A549 (cell line): ENCODE results near the gene RCCD1. TPM values are rescaled to one million over a fixed set of nuclear protein-coding genes. Genes with fewer than 3 reads are reported as not detected.

Experiments
- ATAC-seq, 2 experiments: fragments of 200-7000 bp in 1 of 2; fragments of >200 bp in 1 of 2; cut with Nextera tagmentation in 1 of 2; cut with Tn5 transposase in 1 of 2; 3 replicates each; pipeline versions ENCODE4 v1.8.0 to v1.9.1; 2018 to 2020; ENCODE audit warnings: mild to moderate bottlenecking in 1 of 2, moderate library complexity in 1 of 2
- CTCF ChIA-PET: fragments of 300-600 bp; sonication (Branson Sonifier 250); formaldehyde crosslinking; extraction: SDS; loops from one replicate; lab custom pipeline; 2021; ENCODE audit warnings: antibody characterized with exemption, inconsistent platforms; lab: Yijun Ruan, JAX
- POLR2A ChIA-PET: fragments of 350-600 bp; formaldehyde crosslinking; extraction: SDS; loops from one replicate; lab custom pipeline; 2021; ENCODE audit warnings: antibody characterized with exemption, inconsistent platforms; lab: Yijun Ruan, JAX
- DNase-seq, 2 experiments: peaks; one replicate each; pipeline versions ENCODE4 v3.0.0 to v3.0.0-alpha.2; 2011 to 2016; ENCODE audit warnings: low read depth in 1 of 2, low spot score in 1 of 2
- FAIRE-seq: peaks from 2 replicates; lab custom pipeline; 2011; peaks lifted over from hg19 to GRCh38; lab: Jason Lieb, UNC
- H3K27ac ChIP-seq, 2 experiments: fragments of >200 bp; sonication (Bioruptor Twin); formaldehyde crosslinking; 3 replicates each; pipeline ENCODE4 v1.5.1; 2016 to 2017
- H3K4me1 ChIP-seq: fragments of >200 bp; sonication (Bioruptor Twin); formaldehyde crosslinking; 3 replicates; pipeline ENCODE4 v1.6.1; 2016
- H3K4me2 ChIP-seq: fragments of >200 bp; sonication (Bioruptor Twin); formaldehyde crosslinking; 3 replicates; pipeline ENCODE4 v1.6.1; 2016
- H3K4me3 ChIP-seq: fragments of >200 bp; sonication (Bioruptor Twin); formaldehyde crosslinking; 3 replicates; pipeline ENCODE4 v1.5.1; 2016
- H3K9me3 ChIP-seq: fragments of >200 bp; sonication (Bioruptor Twin); formaldehyde crosslinking; 3 replicates; pipeline ENCODE4 v1.6.1; 2016
- BHLHE40 ChIP-seq: IDR thresholded peaks from 2 replicates; pipeline ENCODE4 v1.6.1; 2012; ENCODE audit warnings: low read depth, low read length, inconsistent platforms
- CBX2 ChIP-seq: fragments of 200-600 bp; sonication (generic); IDR thresholded peaks from 2 replicates; pipeline ENCODE4 v1.6.1; 2016; ENCODE audit warnings: low read depth, mild to moderate bottlenecking, borderline replicate concordance
- CEBPB ChIP-seq, 2 experiments: fragments of >200 bp in 1 of 2; sonication (Bioruptor Twin) in 1 of 2; formaldehyde crosslinking in 1 of 2; IDR thresholded peaks; 2 replicates each; pipeline ENCODE4 v1.6.1; 2012 to 2016
- CHD4 ChIP-seq: fragments of 200-600 bp; sonication (generic); IDR thresholded peaks from 2 replicates; pipeline ENCODE4 v1.6.1; 2016; ENCODE audit warnings: antibody characterized with exemption, mild to moderate bottlenecking, borderline replicate concordance
- E2F6 ChIP-seq: IDR thresholded peaks from 2 replicates; pipeline ENCODE4 v1.6.1; 2012; ENCODE audit warnings: low read depth, borderline replicate concordance
- EP300 ChIP-seq, 2 experiments: fragments of >200 bp; sonication (Bioruptor Twin); formaldehyde crosslinking; IDR thresholded peaks; 2 replicates in 1 of 2; 3 replicates in 1 of 2; pipeline ENCODE4 v1.6.1; 2016 to 2017
- ESRRA ChIP-seq: fragments of 150-350 bp; IDR thresholded peaks from 2 replicates; pipeline ENCODE4 v1.6.1; 2014; ENCODE audit warnings: mild to moderate bottlenecking, low read length, borderline replicate concordance
- FOSL2 ChIP-seq, 2 experiments: fragments of 450-650 bp in 1 of 2; fragments of >200 bp in 1 of 2; sonication (Bioruptor Twin) in 1 of 2; formaldehyde crosslinking; IDR thresholded peaks; 2 replicates each; pipeline versions ENCODE4 v1.5.0 to v1.6.1; 2016 to 2020; ENCODE audit warnings: mild to moderate bottlenecking in 1 of 2, moderate library complexity in 1 of 2
- FOXS1 ChIP-seq: fragments of 250-450 bp; sonication (Bioruptor Pico); IDR thresholded peaks from 2 replicates; pipeline ENCODE4 v1.5.0; 2020; ENCODE audit warnings: mild to moderate bottlenecking, moderate library complexity
- HOXB13 ChIP-seq: fragments of 250-450 bp; sonication (Bioruptor Pico); IDR thresholded peaks from 2 replicates; pipeline ENCODE4 v1.5.0; 2020; ENCODE audit warnings: low read depth, mild to moderate bottlenecking, moderate library complexity
- JUNB ChIP-seq: fragments of >200 bp; sonication (Bioruptor Twin); formaldehyde crosslinking; IDR thresholded peaks from 2 replicates; pipeline ENCODE4 v1.6.1; 2016
- MAZ ChIP-seq: fragments of 150-350 bp; IDR thresholded peaks from 2 replicates; pipeline ENCODE4 v1.6.1; 2014; ENCODE audit warnings: antibody characterized with exemption, low read depth, low read length, borderline replicate concordance
- NFE2L2 ChIP-seq: fragments of 150-350 bp; conservative IDR thresholded peaks from 2 replicates; pipeline ENCODE4 v1.6.1; 2014; ENCODE audit warnings: low read length
- NPAS2 ChIP-seq: fragments of 250-450 bp; sonication (Bioruptor Pico); IDR thresholded peaks from 2 replicates; pipeline ENCODE4 v1.8.0; 2022; ENCODE audit warnings: mild to moderate bottlenecking, moderate library complexity, borderline replicate concordance
- PHF8 ChIP-seq: fragments of 200-600 bp; sonication (generic); IDR thresholded peaks from 2 replicates; pipeline ENCODE4 v1.6.1; 2016; ENCODE audit warnings: low read depth, mild to moderate bottlenecking, antibody characterized with exemption, moderate library complexity, borderline replicate concordance
- POLR2AphosphoS2 ChIP-seq: conservative IDR thresholded peaks from 2 replicates; pipeline ENCODE4 v1.6.1; 2012; ENCODE audit warnings: low read length, improper control_type of control experiment, inconsistent platforms
- RARB ChIP-seq: fragments of 250-450 bp; sonication (Bioruptor Pico); IDR thresholded peaks from 2 replicates; pipeline ENCODE4 v1.8.0; 2021; ENCODE audit warnings: mild to moderate bottlenecking, moderate library complexity
- SREBF2 ChIP-seq: fragments of 450-650 bp; IDR thresholded peaks from 2 replicates; pipeline ENCODE4 v1.6.1; 2014; ENCODE audit warnings: mild to moderate bottlenecking, moderate library complexity
- TFCP2L1 ChIP-seq: fragments of 250-450 bp; sonication (Bioruptor Pico); IDR thresholded peaks from 2 replicates; pipeline ENCODE4 v1.5.0; 2021; ENCODE audit warnings: mild to moderate bottlenecking
- ZC3H11A ChIP-seq: fragments of 450-650 bp; IDR thresholded peaks from 2 replicates; pipeline ENCODE4 v1.6.1; 2014; ENCODE audit warnings: antibody characterized with exemption, mild to moderate bottlenecking
- ZFP36 ChIP-seq: fragments of 450-650 bp; IDR thresholded peaks from 2 replicates; pipeline ENCODE4 v1.6.1; 2014; ENCODE audit warnings: borderline replicate concordance; ENCODE audit not compliant: partially characterized antibody
- ZSCAN20 ChIP-seq: fragments of 250-450 bp; sonication (Bioruptor Pico); IDR thresholded peaks from 2 replicates; pipeline ENCODE4 v1.8.0; 2022; ENCODE audit warnings: mild to moderate bottlenecking, moderate library complexity
- WGBS: methylation state at CpG from one replicate; pipeline ENCODE4 v1.1.6; 2017; ENCODE audit errors: missing lambda C conversion rate; 5-methylcytosine and 5-hydroxymethylcytosine counted together
- polyA plus RNA-seq, 4 experiments: library from polyadenylated mRNA; depleted of rRNA in 3 of 4; stranded (reverse); fragments of >200 nt; fragmentation: RNase III in 1 of 4; extraction: RNeasy Plus Mini Kit Qiagen cat#74134 plus additional on column Dnase treatment in 1 of 4; gene quantifications; 2 replicates in 3 of 4; 3 replicates in 1 of 4; pipeline ENCODE4 v1.2.3, GENCODE V29; 2011 to 2017
- TF ChIP-seq, protein P1 (sequence below): fragments of >200 bp; sonication (Bioruptor Twin); formaldehyde crosslinking; IDR thresholded peaks from 2 replicates; pipeline ENCODE4 v1.6.1; 2016

The RCCD1 gene
- polyA plus RNA-seq, 2 of the 4 experiments (the other 2 are of a cell fraction), result 25.3 to 37.2 TPM

DNA sequence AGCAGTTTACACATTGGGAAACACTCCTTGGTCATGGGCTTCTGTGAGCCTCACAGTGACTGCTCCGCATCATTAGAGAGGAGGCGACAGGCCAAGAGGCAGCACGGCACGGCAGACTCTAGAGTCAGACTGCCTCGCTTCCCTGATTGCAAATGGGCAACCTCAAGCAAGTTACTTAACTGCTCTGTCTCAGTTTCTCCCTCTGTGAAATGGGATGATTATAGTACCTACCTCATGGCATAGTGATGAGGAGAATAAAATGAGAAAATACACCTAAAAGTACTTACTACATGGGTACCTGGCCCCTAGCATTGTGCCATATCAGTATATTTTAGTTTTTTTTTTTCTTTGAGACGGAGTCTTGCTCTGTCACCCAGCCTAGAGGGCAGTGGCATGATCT lies 4.0 kb upstream of the RCCD1 start:
- Histone ChIP-seq H3K4me3 (no peak overlapping the region), H3K9me3 (no peaks in the 10 kb centered on the region), H3K27ac (no peak overlapping the region)
- ChIA-PET POLR2A (no interaction called here), CTCF (interaction anchor here (2.8 to 25.4 kb wide), 3 partner anchors 14 to 101 kb away, joined by 8 to 536 read pairs (median 203); partner anchors contain the start of genes HDDC3 and UNC45A)
- no peak for ATAC-seq
- TF ChIP-seq JUNB, result no peak
- no peak for TF ChIP-seq ESRRA
- TF ChIP-seq NPAS2 (CRISPR knock-in tag), result no peak
- no peak for TF ChIP-seq SREBF2
- no peak for TF ChIP-seq FOXS1 (CRISPR knock-in tag)
- TF ChIP-seq E2F6, result no peak
- no peak for TF ChIP-seq ZSCAN20 (CRISPR knock-in tag)
- TF ChIP-seq CHD4, result no peak
- no peak for TF ChIP-seq EP300 (IDR thresholded peaks at IDR 0.05)
- TF ChIP-seq TFCP2L1 (CRISPR knock-in tag), result no peak
- TF ChIP-seq, all 56 proteins: peak for 0
- no peak for DNase-seq
- FAIRE-seq, result no peak
- Histone ChIP-seq H3K4me1 (peaks cover 18% of the 10 kb centered on the region), H3K4me2 (no peak overlapping the region)
- WGBS, result 96% methylated on average over 6 of the region's 6 CpGs

GRCh38 chr15:90952901-90953677 lies 1.6 kb upstream of the RCCD1 start:
- DNase-seq (no peak), ATAC-seq (no peak), FAIRE-seq (no peak)
- WGBS, result 92% methylated on average over 13 of the region's 14 CpGs
- H3K4me3 ChIP-seq, result no peak overlapping the region
- no peaks in the 10 kb centered on the region for H3K9me3 ChIP-seq
- no peak overlapping the region for H3K4me2 ChIP-seq
- TF ChIP-seq ZFP36 (no peak), ZC3H11A (no peak), NPAS2 (CRISPR knock-in tag) (no peak), POLR2AphosphoS2 (no peak), RARB (CRISPR knock-in tag) (no peak), CEBPB (IDR thresholded peaks at IDR 0.05) (no peak), NFE2L2 (no peak), FOSL2 (IDR thresholded peaks at IDR 0.05) (no peak), FOSL2 (CRISPR knock-in tag; IDR thresholded peaks at IDR 0.05) (no peak), PHF8 (no peak), MAZ (no peak), CHD4 (no peak), HOXB13 (CRISPR knock-in tag) (no peak), CBX2 (no peak), TFCP2L1 (CRISPR knock-in tag) (no peak), BHLHE40 (no peak)
- TF ChIP-seq, protein P1, sequence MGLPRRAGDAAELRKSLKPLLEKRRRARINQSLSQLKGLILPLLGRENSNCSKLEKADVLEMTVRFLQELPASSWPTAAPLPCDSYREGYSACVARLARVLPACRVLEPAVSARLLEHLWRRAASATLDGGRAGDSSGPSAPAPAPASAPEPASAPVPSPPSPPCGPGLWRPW, result no peak
- POLR2A ChIA-PET, result interaction anchor here (1.9 kb wide), 1 partner anchor 18 kb away, joined by 11 read pairs; the partner anchor contains the start of gene UNC45A
- CTCF ChIA-PET, result interaction anchor here (0.6 to 25.4 kb wide), 5 partner anchors 16 to 1421 kb away, joined by 4 to 536 read pairs (median 203); partner anchors contain the start of genes HDDC3 and UNC45A
- H3K4me1 ChIP-seq, result peaks cover 29% of the 10 kb centered on the region
- H3K27ac ChIP-seq, result no peak overlapping the region
